ENCODE data around the gene ZNF580. TPM values are rescaled to one million over a fixed set of nuclear protein-coding genes. Genes with fewer than 3 reads are reported as not detected.
A peak's percentile ranks its signal among the peaks of the same experiment; 100 is the strongest.

ZNF580 gene
- total RNA-seq, 1 experiment from 2014 or later: 38.5 TPM

DNA sequence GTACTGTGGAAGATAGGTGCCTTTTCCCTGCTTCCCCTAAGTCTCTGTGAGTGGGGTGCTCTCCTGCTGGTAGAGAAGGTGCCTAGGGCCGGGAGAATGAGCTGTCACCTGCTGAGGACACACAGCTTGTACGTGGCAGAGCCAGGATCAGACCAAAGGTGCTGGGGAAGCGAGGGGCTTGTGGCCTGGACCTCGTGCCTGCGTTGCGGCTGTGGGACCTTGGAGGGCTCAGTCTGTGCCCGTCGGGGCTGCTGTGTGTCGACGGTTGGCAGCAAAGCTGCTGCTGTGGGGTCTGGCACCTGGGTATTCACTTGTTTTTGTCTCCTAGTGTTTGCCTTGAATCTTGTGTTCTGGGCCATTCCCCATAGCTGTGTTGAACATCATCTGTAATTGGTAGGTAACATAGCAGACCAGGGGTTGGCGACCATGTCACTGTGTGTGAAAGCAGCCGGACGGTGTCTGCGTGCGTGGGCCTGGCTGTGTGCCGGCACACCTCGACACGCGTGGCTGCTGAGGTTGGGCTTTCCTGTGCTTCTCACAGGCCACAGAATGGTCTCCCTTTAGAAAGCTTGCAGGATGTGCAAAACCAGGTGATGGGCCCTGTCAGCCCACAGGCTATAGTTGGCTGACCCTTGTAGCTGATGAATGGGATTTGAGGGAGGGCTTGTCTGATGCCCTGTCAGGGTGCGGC, 23.2 kb downstream of the ZNF580 start:
- no peak overlapping the region for H3K27ac Mint-ChIP-seq (ENCODE audit: unreplicated experiment)
- H3K36me3 ChIP-seq (ENCODE audit: control insufficient read depth, insufficient read depth, low read length): peaks cover 24% of the 10 kb centered on the region
- H3K36me3 Mint-ChIP-seq (ENCODE audit: insufficient read depth, unreplicated experiment): peaks cover 88% of the 10 kb centered on the region
- no TSS peak for BruUV-seq (replicated peaks)
- no peaks in the 10 kb centered on the region for H3K27me3 Mint-ChIP-seq (ENCODE audit: insufficient read depth, unreplicated experiment)
- POLR2A ChIA-PET: no interaction called here
- no peaks in the 10 kb centered on the region for H3K9me3 Mint-ChIP-seq (ENCODE audit: unreplicated experiment)
- H3K4me3 Mint-ChIP-seq (ENCODE audit: unreplicated experiment): no peak overlapping the region
- no peak overlapping the region for H3K4me3 ChIP-seq (ENCODE audit: low read depth, low read length)
- H3K9me3 ChIP-seq: no peaks in the 10 kb centered on the region
- peaks cover 32% of the 10 kb centered on the region for H3K4me1 ChIP-seq
- no peaks in the 10 kb centered on the region for H3K27me3 ChIP-seq (replicated peaks; ENCODE audit: control insufficient read depth, insufficient read depth, low read length)
- peaks cover 33% of the 10 kb centered on the region for H3K4me1 Mint-ChIP-seq (ENCODE audit: low read depth, unreplicated experiment)
- intact Hi-C loops (cut with micrococcal nuclease; ENCODE audit: unreplicated experiment): no loop called here
- CTCF ChIA-PET: no interaction called here
- no peak for DNase-seq
- TF ChIP-seq, protein P1, sequence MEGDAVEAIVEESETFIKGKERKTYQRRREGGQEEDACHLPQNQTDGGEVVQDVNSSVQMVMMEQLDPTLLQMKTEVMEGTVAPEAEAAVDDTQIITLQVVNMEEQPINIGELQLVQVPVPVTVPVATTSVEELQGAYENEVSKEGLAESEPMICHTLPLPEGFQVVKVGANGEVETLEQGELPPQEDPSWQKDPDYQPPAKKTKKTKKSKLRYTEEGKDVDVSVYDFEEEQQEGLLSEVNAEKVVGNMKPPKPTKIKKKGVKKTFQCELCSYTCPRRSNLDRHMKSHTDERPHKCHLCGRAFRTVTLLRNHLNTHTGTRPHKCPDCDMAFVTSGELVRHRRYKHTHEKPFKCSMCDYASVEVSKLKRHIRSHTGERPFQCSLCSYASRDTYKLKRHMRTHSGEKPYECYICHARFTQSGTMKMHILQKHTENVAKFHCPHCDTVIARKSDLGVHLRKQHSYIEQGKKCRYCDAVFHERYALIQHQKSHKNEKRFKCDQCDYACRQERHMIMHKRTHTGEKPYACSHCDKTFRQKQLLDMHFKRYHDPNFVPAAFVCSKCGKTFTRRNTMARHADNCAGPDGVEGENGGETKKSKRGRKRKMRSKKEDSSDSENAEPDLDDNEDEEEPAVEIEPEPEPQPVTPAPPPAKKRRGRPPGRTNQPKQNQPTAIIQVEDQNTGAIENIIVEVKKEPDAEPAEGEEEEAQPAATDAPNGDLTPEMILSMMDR (IDR thresholded peaks at IDR 0.05; ENCODE audit: insufficient read depth in 1 of 2, low read depth in 1 of 2, low read length in 1 of 2, severe bottlenecking in 1 of 2, unreplicated experiment in 1 of 2): no peak

- no peak for DNase-seq
- peaks cover 43% of the 10 kb centered on the region for H3K4me1 Mint-ChIP-seq (ENCODE audit: low read depth, unreplicated experiment)
- TF ChIP-seq, protein P1 (IDR thresholded peaks at IDR 0.05; ENCODE audit: insufficient read depth in 1 of 2, low read depth in 1 of 2, low read length in 1 of 2, severe bottlenecking in 1 of 2, unreplicated experiment in 1 of 2): no peak
- Histone ChIP-seq H3K4me3 (ENCODE audit: low read depth, low read length) (no peak overlapping the region), H3K36me3 (ENCODE audit: control insufficient read depth, insufficient read depth, low read length) (peaks cover 34% of the 10 kb centered on the region), H3K27me3 (replicated peaks; ENCODE audit: control insufficient read depth, insufficient read depth, low read length) (no peaks in the 10 kb centered on the region), H3K9me3 (no peaks in the 10 kb centered on the region), H3K4me1 (peaks cover 33% of the 10 kb centered on the region)
- peak overlapping the region; percentile 69 for H3K4me3 Mint-ChIP-seq (ENCODE audit: unreplicated experiment)
- CTCF ChIA-PET: interaction anchor here (0.5 kb wide), 1 partner anchor 50 kb away, joined by 7 read pairs; no protein-coding TSS in a partner anchor
- H3K9me3 Mint-ChIP-seq (ENCODE audit: unreplicated experiment): no peaks in the 10 kb centered on the region
- H3K27me3 Mint-ChIP-seq (ENCODE audit: insufficient read depth, unreplicated experiment): no peaks in the 10 kb centered on the region
- BruUV-seq (replicated peaks): no TSS peak
- peak overlapping the region; percentile 91 for H3K27ac Mint-ChIP-seq (ENCODE audit: unreplicated experiment)
- intact Hi-C loops (cut with micrococcal nuclease; ENCODE audit: unreplicated experiment): no loop called here
- POLR2A ChIA-PET: interaction anchor here (2.0 kb wide), 1 partner anchor 12 kb away, joined by 15 read pairs; the partner anchor contains the start of gene U2AF2
- peaks cover 99% of the 10 kb centered on the region for H3K36me3 Mint-ChIP-seq (ENCODE audit: insufficient read depth, unreplicated experiment)
Measured at GRCh38 chr19:55666343-55667005, 25.7 kb downstream of the ZNF580 start.

DNA sequence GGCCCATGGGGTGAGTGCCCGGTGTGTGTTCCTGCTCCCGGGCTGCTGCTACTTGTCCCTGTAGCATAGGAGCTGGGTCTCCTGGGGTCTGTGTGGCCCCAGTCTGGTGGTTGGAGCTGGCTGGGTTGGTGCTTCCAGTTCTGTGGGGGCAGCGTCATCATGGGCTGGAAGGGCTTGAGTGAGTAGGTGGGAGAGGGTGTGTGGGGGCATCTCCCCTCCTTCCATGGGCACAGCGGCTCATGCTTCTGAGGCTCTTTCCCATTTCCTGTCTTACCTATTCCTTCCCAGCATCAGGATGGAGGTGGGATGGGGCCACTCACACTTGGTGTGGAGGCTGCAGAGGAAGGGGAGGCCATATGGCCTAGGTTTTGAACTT, 26.2 kb downstream of the ZNF580 start:
- intact Hi-C loops (cut with micrococcal nuclease; ENCODE audit: unreplicated experiment): no loop called here
- Mint-ChIP-seq H3K9me3 (ENCODE audit: unreplicated experiment) (no peaks in the 10 kb centered on the region), H3K27me3 (ENCODE audit: insufficient read depth, unreplicated experiment) (no peaks in the 10 kb centered on the region), H3K27ac (ENCODE audit: unreplicated experiment) (peak overlapping the region; percentile 91), H3K4me1 (ENCODE audit: low read depth, unreplicated experiment) (peaks cover 43% of the 10 kb centered on the region), H3K36me3 (ENCODE audit: insufficient read depth, unreplicated experiment) (peaks cover 99% of the 10 kb centered on the region), H3K4me3 (ENCODE audit: unreplicated experiment) (peak overlapping the region; percentile 69)
- Histone ChIP-seq H3K36me3 (ENCODE audit: control insufficient read depth, insufficient read depth, low read length) (peaks cover 34% of the 10 kb centered on the region), H3K4me1 (peaks cover 37% of the 10 kb centered on the region), H3K9me3 (no peaks in the 10 kb centered on the region), H3K27me3 (replicated peaks; ENCODE audit: control insufficient read depth, insufficient read depth, low read length) (no peaks in the 10 kb centered on the region), H3K4me3 (ENCODE audit: low read depth, low read length) (no peak overlapping the region)
- POLR2A ChIA-PET: interaction anchor here (0.6 to 2.0 kb wide), 3 partner anchors 9 to 158 kb away, joined by 3 to 15 read pairs (median 13); partner anchors contain the start of gene U2AF2
- CTCF ChIA-PET: no interaction called here
- DNase-seq: no peak
- BruUV-seq (replicated peaks): no TSS peak
- TF ChIP-seq, protein P1 (IDR thresholded peaks at IDR 0.05; ENCODE audit: insufficient read depth in 1 of 2, low read depth in 1 of 2, low read length in 1 of 2, severe bottlenecking in 1 of 2, unreplicated experiment in 1 of 2): no peak

Measured in Caco-2 (cell line).